Measurements from ENCODE around the gene LAMP1.
A peak's percentile ranks its signal among the peaks of the same experiment; 100 is the strongest.
"Not testable (repeated sequence)": the region's sequence is repeated elsewhere in the genome, so short reads cannot be mapped to it uniquely, and the experiment has no call there.

LAMP1 gene, protein sequence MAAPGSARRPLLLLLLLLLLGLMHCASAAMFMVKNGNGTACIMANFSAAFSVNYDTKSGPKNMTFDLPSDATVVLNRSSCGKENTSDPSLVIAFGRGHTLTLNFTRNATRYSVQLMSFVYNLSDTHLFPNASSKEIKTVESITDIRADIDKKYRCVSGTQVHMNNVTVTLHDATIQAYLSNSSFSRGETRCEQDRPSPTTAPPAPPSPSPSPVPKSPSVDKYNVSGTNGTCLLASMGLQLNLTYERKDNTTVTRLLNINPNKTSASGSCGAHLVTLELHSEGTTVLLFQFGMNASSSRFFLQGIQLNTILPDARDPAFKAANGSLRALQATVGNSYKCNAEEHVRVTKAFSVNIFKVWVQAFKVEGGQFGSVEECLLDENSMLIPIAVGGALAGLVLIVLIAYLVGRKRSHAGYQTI

DNA sequence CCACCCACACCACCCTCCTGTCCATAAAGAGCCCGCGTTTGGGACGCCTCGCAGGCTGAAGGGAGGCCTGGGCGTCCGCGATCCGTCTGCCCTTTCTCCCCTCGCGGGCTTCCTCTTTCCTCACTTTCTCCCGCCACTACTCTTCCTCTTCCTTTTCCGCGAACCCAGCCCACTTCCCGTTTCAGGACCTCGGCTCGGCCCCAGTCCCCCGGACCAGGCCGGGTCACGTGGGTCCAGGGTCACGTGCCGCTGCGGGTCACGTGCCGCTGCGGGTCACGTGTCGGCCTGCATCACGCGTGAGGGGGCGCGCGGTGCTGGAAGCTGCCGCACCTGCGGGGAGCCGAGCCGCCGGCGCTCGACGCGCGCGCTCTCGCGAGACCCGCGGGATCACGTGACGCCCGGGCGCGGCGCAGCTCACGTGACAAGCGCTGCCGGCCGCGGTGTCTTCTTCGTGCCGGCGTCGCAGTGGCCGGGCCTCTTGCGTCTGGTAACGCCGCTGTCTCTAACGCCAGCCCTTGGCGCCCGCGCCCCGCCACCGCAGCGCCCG, at the start of gene LAMP1:
Gene LAMP1 (plus strand): TSS at position 417 of the 547 bp plus-strand sequence. CDS start 196 bp downstream, outside the sequence.
- TF ChIP-seq, protein P1, sequence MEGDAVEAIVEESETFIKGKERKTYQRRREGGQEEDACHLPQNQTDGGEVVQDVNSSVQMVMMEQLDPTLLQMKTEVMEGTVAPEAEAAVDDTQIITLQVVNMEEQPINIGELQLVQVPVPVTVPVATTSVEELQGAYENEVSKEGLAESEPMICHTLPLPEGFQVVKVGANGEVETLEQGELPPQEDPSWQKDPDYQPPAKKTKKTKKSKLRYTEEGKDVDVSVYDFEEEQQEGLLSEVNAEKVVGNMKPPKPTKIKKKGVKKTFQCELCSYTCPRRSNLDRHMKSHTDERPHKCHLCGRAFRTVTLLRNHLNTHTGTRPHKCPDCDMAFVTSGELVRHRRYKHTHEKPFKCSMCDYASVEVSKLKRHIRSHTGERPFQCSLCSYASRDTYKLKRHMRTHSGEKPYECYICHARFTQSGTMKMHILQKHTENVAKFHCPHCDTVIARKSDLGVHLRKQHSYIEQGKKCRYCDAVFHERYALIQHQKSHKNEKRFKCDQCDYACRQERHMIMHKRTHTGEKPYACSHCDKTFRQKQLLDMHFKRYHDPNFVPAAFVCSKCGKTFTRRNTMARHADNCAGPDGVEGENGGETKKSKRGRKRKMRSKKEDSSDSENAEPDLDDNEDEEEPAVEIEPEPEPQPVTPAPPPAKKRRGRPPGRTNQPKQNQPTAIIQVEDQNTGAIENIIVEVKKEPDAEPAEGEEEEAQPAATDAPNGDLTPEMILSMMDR (IDR thresholded peaks at IDR 0.05; ENCODE audit: extremely low read depth, missing control alignments) = no peak
- DNase-seq (ENCODE audit: low spot score) = peak; percentile 99

DNA sequence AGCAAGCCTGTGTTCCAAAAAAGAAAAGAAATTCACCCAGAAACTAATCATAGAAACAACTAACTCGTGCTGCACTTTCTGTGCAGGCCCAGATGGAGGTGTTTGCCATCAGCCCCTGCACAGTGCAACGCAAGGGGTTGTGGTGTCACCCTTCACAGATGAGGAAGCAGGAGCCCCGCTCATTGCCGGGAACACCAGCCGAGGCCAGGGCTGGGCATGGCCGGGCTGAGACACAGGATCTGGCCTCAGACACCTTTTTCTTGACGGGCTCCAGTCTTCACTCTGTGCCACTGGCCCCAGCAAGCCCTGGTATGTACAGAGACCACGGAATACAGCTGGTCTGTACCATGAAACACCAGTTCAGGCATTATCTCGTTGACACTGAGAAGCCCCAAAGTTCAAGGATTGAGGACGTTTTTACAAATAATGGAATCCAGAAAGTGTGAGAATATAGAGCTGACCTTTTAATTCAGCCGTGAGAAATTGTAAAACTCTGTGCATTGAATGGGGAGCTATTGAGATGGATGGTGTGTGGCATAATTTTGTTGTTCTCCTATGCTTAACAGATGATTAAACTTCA, 44.4 kb upstream of the LAMP1 start:
- TF ChIP-seq, protein P1 (IDR thresholded peaks at IDR 0.05; ENCODE audit: extremely low read depth, missing control alignments) = no peak
- no peak for DNase-seq (ENCODE audit: low spot score)

DNA sequence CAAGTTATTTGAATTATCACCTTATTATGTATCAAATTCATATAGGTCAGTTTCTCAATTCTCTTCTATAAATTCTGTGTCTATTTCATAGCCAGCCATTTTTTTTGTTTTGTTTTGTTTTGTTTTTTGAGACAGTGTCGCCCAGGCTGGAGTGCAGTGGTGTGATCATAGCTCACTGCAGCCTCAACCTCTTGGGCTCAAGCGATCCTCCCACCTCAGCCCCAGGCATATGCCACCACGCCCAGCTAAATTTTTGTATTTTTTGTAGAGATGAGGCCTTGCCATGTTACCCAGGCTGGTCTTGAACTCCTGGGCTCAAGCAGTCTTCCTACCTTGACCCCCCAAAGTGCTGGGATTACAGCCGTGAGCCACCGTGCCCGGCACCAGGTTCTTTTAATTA, 39.1 kb upstream of the LAMP1 start:
- DNase-seq (ENCODE audit: low spot score) = not testable (repeated sequence)

DNA sequence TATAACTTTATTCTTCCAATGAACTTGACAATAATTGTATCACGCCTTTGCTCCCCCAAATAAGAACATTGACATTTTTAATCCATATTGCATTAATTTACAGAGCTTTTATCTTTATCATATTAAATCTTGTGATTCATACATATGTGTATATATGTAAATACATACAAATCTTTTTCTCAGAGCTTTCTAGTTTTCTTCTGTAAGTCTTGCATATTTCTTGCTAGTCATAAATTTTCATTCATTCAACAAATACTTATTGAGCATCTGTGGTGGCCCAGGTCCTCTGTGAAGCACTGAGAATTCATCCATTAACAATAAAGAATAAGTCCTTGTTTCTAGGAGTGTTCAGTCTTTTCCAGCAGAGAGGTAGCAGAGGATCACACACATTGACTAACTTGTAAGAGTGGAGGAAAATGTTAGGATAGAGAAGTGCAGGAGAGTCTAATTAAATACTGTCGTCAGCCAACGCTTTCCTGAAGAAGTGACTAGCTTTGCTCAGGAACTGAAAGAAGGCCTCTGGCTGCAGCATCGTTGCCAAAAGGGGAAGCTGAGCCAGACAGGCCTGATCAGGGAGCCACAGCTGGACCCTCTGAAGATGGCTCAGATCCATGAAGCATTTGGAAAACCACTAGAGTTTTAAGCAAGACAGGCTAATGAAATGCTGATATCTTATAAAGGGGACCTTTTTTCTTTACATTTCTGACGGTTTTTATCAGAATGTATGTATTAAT, 38.6 kb upstream of the LAMP1 start:
- TF ChIP-seq, protein P1 (IDR thresholded peaks at IDR 0.05; ENCODE audit: extremely low read depth, missing control alignments) = no peak
- DNase-seq (ENCODE audit: low spot score) = no peak

DNA sequence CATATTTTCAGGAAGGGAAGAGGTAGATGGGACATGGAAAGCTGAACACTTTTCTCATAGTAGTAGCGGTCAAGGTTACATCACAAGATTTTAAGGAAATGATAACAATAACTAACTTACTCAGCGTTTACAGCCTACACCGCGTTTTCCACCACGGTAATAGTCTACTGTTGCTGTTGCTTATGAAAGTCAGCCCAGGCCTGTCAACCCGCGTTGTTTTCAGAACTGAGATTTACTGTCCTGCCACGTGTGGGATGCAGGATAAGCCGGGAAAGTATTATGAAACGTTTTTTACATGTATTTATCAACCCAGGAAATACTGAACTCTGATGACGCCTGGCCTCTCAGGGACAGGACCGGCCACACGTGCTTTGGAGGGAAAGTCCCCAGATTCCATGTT, 36.0 kb upstream of the LAMP1 start:
- no peak for DNase-seq (ENCODE audit: low spot score)
- TF ChIP-seq, protein P1 (IDR thresholded peaks at IDR 0.05; ENCODE audit: extremely low read depth, missing control alignments) = no peak

DNA sequence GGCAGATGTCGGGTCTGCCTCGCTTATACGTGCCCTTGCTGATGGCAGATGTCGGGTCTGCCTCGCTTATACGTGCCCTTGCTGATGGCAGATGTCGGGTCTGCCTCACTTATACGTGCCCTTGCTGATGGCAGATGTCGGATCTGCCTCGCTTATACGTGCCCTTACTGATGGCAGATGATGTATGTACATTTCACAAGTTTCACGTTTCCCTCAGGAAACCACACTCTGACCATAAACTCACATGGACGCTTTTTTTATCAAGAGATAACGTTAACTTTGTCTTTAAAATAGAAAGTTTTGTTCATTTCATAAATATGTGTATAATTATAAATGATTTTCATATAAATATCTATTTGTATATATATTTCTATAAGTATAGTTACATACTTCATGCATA, 34.0 kb upstream of the LAMP1 start:
- DNase-seq (ENCODE audit: low spot score) = not testable (repeated sequence)

DNA sequence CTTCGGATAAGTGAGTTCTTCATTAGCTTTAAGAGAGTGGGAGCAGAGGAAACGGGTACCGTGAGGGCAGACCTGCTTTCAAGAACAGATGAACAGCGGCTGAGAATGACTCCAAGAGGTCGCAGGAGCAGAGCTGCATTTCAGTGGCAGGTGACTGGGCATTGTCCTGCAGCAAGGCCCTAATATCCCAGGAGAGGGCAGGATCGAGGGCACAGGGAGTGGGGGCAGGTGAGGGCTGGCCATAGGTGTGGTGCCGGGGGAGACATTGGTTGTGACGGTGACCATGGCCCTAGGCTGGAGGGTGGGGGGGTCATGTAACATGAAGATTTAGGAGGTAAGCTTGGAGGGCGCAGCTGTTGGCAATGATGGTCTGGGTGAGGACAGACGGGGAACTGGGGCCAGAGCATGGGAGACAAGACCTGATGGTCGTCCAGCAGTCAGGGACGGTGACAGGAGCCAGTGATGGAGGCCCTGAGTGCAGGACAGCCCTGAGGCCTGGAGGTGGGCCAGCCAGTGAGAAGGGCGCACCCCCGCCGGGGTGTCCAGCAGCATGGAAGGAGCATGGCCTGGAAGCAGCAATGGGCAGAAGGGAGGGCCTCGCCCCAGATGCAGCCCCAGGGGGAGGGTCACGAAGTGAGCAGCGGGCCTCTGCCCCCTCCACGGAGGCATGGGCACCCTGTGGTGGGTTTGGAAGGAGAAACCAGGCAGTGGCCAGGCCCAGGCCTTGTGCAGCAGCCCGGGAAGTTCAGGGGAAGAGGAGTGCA, 29.2 kb upstream of the LAMP1 start:
- TF ChIP-seq, protein P1 (IDR thresholded peaks at IDR 0.05; ENCODE audit: extremely low read depth, missing control alignments) = no peak
- no peak for DNase-seq (ENCODE audit: low spot score)
